Measurements from ENCODE around the gene SOS1.

SOS1 gene

DNA sequence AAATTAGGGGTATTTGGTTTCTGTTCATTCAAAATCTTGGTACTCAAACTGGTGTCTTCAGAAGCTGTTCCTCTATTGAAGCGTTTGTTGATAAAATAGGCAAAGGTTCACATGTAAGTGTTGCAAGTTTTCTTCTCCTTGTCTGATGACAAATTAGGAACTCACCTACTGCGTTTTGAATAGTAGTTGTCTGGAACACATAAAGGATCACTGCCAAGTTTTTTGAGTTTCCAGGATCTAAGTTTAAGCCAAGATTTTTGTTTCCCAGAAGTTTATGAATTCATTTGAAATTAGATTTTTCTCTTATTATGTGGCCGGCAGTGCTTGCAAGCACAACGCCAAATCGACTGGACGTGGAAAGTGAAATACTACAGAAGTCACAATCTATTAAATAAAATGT is 145.8 kb downstream of the SOS1 start:
- TF ChIP-seq POLR2AphosphoS5 (IDR thresholded peaks at IDR 0.05; ENCODE audit: low read depth) (no peak), SPI1 (IDR thresholded peaks at IDR 0.05; ENCODE audit: borderline replicate concordance, low read depth) (no peak), REST (IDR thresholded peaks at IDR 0.05; ENCODE audit: insufficient replicate concordance, low read depth) (no peak), GABPA (IDR thresholded peaks at IDR 0.05; ENCODE audit: low read depth) (no peak)
- TF ChIP-seq, protein P1, sequence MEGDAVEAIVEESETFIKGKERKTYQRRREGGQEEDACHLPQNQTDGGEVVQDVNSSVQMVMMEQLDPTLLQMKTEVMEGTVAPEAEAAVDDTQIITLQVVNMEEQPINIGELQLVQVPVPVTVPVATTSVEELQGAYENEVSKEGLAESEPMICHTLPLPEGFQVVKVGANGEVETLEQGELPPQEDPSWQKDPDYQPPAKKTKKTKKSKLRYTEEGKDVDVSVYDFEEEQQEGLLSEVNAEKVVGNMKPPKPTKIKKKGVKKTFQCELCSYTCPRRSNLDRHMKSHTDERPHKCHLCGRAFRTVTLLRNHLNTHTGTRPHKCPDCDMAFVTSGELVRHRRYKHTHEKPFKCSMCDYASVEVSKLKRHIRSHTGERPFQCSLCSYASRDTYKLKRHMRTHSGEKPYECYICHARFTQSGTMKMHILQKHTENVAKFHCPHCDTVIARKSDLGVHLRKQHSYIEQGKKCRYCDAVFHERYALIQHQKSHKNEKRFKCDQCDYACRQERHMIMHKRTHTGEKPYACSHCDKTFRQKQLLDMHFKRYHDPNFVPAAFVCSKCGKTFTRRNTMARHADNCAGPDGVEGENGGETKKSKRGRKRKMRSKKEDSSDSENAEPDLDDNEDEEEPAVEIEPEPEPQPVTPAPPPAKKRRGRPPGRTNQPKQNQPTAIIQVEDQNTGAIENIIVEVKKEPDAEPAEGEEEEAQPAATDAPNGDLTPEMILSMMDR (IDR thresholded peaks at IDR 0.05; ENCODE audit: insufficient read depth, low read length): no peak
- no peak for DNase-seq (ENCODE audit: low read depth in 1 of 2, low spot score in 1 of 2)
- Histone ChIP-seq H3K4me3 (replicated peaks; ENCODE audit: insufficient read depth, low read length) (no peak overlapping the region), H3K27me3 (ENCODE audit: insufficient read depth, poor library complexity, severe bottlenecking) (no peaks in the 10 kb centered on the region), H3K27ac (replicated peaks) (no peak overlapping the region)

DNA sequence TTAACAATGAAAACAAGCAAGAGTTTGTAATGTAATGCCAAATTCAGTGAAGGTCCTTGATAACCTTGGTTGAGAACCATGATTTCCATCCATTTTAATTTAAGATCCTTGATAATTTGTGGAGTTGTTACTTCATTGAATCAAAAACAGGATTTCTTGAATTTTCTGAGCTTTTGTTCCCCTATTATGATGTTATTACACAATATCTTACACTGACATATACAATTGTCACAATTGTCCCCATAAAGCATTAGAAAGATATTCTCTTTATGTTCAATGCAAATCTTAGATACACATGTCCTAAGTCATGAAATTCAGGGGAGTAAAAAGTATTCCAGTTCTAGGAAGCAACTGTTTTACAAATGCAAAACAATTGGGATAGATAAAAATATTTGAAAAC is 147.6 kb downstream of the SOS1 start:
- TF ChIP-seq SPI1 (IDR thresholded peaks at IDR 0.05; ENCODE audit: borderline replicate concordance, low read depth) (no peak), POLR2AphosphoS5 (IDR thresholded peaks at IDR 0.05; ENCODE audit: low read depth) (no peak), GABPA (IDR thresholded peaks at IDR 0.05; ENCODE audit: low read depth) (no peak), REST (IDR thresholded peaks at IDR 0.05; ENCODE audit: insufficient replicate concordance, low read depth) (no peak)
- TF ChIP-seq, protein P1 (IDR thresholded peaks at IDR 0.05; ENCODE audit: insufficient read depth, low read length): no peak
- Histone ChIP-seq H3K27ac (replicated peaks) (no peak overlapping the region), H3K4me3 (replicated peaks; ENCODE audit: insufficient read depth, low read length) (no peak overlapping the region), H3K27me3 (ENCODE audit: insufficient read depth, poor library complexity, severe bottlenecking) (no peaks in the 10 kb centered on the region)
- DNase-seq (ENCODE audit: low read depth in 1 of 2, low spot score in 1 of 2): no peak

- Histone ChIP-seq H3K4me3 (replicated peaks; ENCODE audit: insufficient read depth, low read length) (no peak overlapping the region), H3K27ac (replicated peaks) (no peak overlapping the region), H3K27me3 (ENCODE audit: insufficient read depth, poor library complexity, severe bottlenecking) (no peaks in the 10 kb centered on the region)
- no peak for DNase-seq (ENCODE audit: low read depth in 1 of 2, low spot score in 1 of 2)
- TF ChIP-seq, protein P1 (IDR thresholded peaks at IDR 0.05; ENCODE audit: insufficient read depth, low read length): no peak
- no peak for TF ChIP-seq SPI1 (IDR thresholded peaks at IDR 0.05; ENCODE audit: borderline replicate concordance, low read depth)
- no peak for TF ChIP-seq REST (IDR thresholded peaks at IDR 0.05; ENCODE audit: insufficient replicate concordance, low read depth)
- TF ChIP-seq POLR2AphosphoS5 (IDR thresholded peaks at IDR 0.05; ENCODE audit: low read depth): no peak
- TF ChIP-seq GABPA (IDR thresholded peaks at IDR 0.05; ENCODE audit: low read depth): no peak
These were observed 149.5 kb downstream of the SOS1 start for GRCh38 chr2:38971377-38971776.
